Measurements from ENCODE around the gene OR2T35. TPM values are rescaled to one million over a fixed set of nuclear protein-coding genes. Genes with fewer than 3 reads are reported as not detected.

OR2T35 gene
- total RNA-seq, 1 donor from 2014 or later, result not detected

- H3K27me3 ChIP-seq (ENCODE audit: insufficient read depth, low read length), result no peaks in the 10 kb centered on the region
- H3K27ac ChIP-seq (ENCODE audit: low read depth, low read length), result no peak overlapping the region
- no peak overlapping the region for H3K4me3 ChIP-seq (ENCODE audit: insufficient read depth, low read depth, low read length)
- H2AFZ ChIP-seq (ENCODE audit: low read depth, low read length), result no peak overlapping the region
- H3K4me2 ChIP-seq (ENCODE audit: low read length), result no peak overlapping the region
- H3K36me3 ChIP-seq (ENCODE audit: insufficient read depth, low read length), result no peaks in the 10 kb centered on the region
- no peaks in the 10 kb centered on the region for H3K27me3 Mint-ChIP-seq (ENCODE audit: low read depth, unreplicated experiment)
- H3K4me1 Mint-ChIP-seq (ENCODE audit: low read depth, unreplicated experiment), result no peaks in the 10 kb centered on the region
- no peak overlapping the region for H3K27ac Mint-ChIP-seq (ENCODE audit: unreplicated experiment)
- no peaks in the 10 kb centered on the region for H3K9me3 Mint-ChIP-seq (ENCODE audit: unreplicated experiment)
- no peak for DNase-seq (ENCODE audit: low read depth)
- H3K79me2 ChIP-seq (ENCODE audit: insufficient read depth, low read length), result no peaks in the 10 kb centered on the region
- no peak overlapping the region for H3K4me3 Mint-ChIP-seq (ENCODE audit: unreplicated experiment)
- TF ChIP-seq CTCF (IDR thresholded peaks at IDR 0.05; ENCODE audit: insufficient read depth, low read depth, low read length), result no peak
- no peak for TF ChIP-seq EZH2 (IDR thresholded peaks at IDR 0.05; ENCODE audit: insufficient read depth, low read length)
- no peak for FAIRE-seq
- H3K9me3 ChIP-seq (ENCODE audit: insufficient read depth, low read depth, low read length), result peaks cover 16% of the 10 kb centered on the region
- H3K9ac ChIP-seq (ENCODE audit: low read length), result no peak overlapping the region
- H3K4me1 ChIP-seq (ENCODE audit: insufficient read depth, low read length), result no peaks in the 10 kb centered on the region
- H4K20me1 ChIP-seq (ENCODE audit: insufficient read depth, low read length), result no peaks in the 10 kb centered on the region
- H3K36me3 Mint-ChIP-seq (ENCODE audit: low read depth, unreplicated experiment), result no peaks in the 10 kb centered on the region
Measured at GRCh38 chr1:248596615-248597014, 48.5 kb downstream of the OR2T35 start.

- H2AFZ ChIP-seq (ENCODE audit: low read depth, low read length), result no peak overlapping the region
- no peaks in the 10 kb centered on the region for H4K20me1 ChIP-seq (ENCODE audit: insufficient read depth, low read length)
- no peak overlapping the region for H3K9ac ChIP-seq (ENCODE audit: low read length)
- Mint-ChIP-seq H3K4me3 (ENCODE audit: unreplicated experiment) (no peak overlapping the region), H3K27me3 (ENCODE audit: low read depth, unreplicated experiment) (no peaks in the 10 kb centered on the region), H3K4me1 (ENCODE audit: low read depth, unreplicated experiment) (no peaks in the 10 kb centered on the region), H3K36me3 (ENCODE audit: low read depth, unreplicated experiment) (no peaks in the 10 kb centered on the region), H3K27ac (ENCODE audit: unreplicated experiment) (no peak overlapping the region), H3K9me3 (ENCODE audit: unreplicated experiment) (peaks cover 2% of the 10 kb centered on the region)
- no peak for FAIRE-seq
- no peak for DNase-seq (ENCODE audit: low read depth)
- H3K9me3 ChIP-seq (ENCODE audit: insufficient read depth, low read depth, low read length), result peaks cover 15% of the 10 kb centered on the region
- no peak overlapping the region for H3K4me2 ChIP-seq (ENCODE audit: low read length)
- H3K79me2 ChIP-seq (ENCODE audit: insufficient read depth, low read length), result no peaks in the 10 kb centered on the region
- H3K27ac ChIP-seq (ENCODE audit: low read depth, low read length), result no peak overlapping the region
- H3K4me1 ChIP-seq (ENCODE audit: insufficient read depth, low read length), result no peaks in the 10 kb centered on the region
- H3K4me3 ChIP-seq (ENCODE audit: insufficient read depth, low read depth, low read length), result no peak overlapping the region
- no peak for TF ChIP-seq CTCF (IDR thresholded peaks at IDR 0.05; ENCODE audit: insufficient read depth, low read depth, low read length)
- no peak for TF ChIP-seq EZH2 (IDR thresholded peaks at IDR 0.05; ENCODE audit: insufficient read depth, low read length)
- H3K27me3 ChIP-seq (ENCODE audit: insufficient read depth, low read length), result no peaks in the 10 kb centered on the region
- H3K36me3 ChIP-seq (ENCODE audit: insufficient read depth, low read length), result no peaks in the 10 kb centered on the region
Measured at GRCh38 chr1:248593226-248593625, 51.9 kb downstream of the OR2T35 start.

- H3K4me1 ChIP-seq (ENCODE audit: insufficient read depth, low read length), result no peaks in the 10 kb centered on the region
- H3K27me3 ChIP-seq (ENCODE audit: insufficient read depth, low read length), result no peaks in the 10 kb centered on the region
- no peaks in the 10 kb centered on the region for H3K36me3 ChIP-seq (ENCODE audit: insufficient read depth, low read length)
- no peaks in the 10 kb centered on the region for H3K36me3 Mint-ChIP-seq (ENCODE audit: low read depth, unreplicated experiment)
- peaks cover 2% of the 10 kb centered on the region for H3K9me3 Mint-ChIP-seq (ENCODE audit: unreplicated experiment)
- no peaks in the 10 kb centered on the region for H3K27me3 Mint-ChIP-seq (ENCODE audit: low read depth, unreplicated experiment)
- no peak overlapping the region for H3K9ac ChIP-seq (ENCODE audit: low read length)
- no peak overlapping the region for H3K27ac ChIP-seq (ENCODE audit: low read depth, low read length)
- H3K4me3 Mint-ChIP-seq (ENCODE audit: unreplicated experiment), result no peak overlapping the region
- H2AFZ ChIP-seq (ENCODE audit: low read depth, low read length), result no peak overlapping the region
- H3K9me3 ChIP-seq (ENCODE audit: insufficient read depth, low read depth, low read length), result peaks cover 15% of the 10 kb centered on the region
- no peak for TF ChIP-seq EZH2 (IDR thresholded peaks at IDR 0.05; ENCODE audit: insufficient read depth, low read length)
- DNase-seq (ENCODE audit: low read depth) (no peak), FAIRE-seq (no peak)
- no peak overlapping the region for H3K27ac Mint-ChIP-seq (ENCODE audit: unreplicated experiment)
- H3K79me2 ChIP-seq (ENCODE audit: insufficient read depth, low read length), result no peaks in the 10 kb centered on the region
- H3K4me3 ChIP-seq (ENCODE audit: insufficient read depth, low read depth, low read length), result no peak overlapping the region
- no peaks in the 10 kb centered on the region for H3K4me1 Mint-ChIP-seq (ENCODE audit: low read depth, unreplicated experiment)
- H3K4me2 ChIP-seq (ENCODE audit: low read length), result no peak overlapping the region
- H4K20me1 ChIP-seq (ENCODE audit: insufficient read depth, low read length), result no peaks in the 10 kb centered on the region
Measured at GRCh38 chr1:248592655-248593054, 52.4 kb downstream of the OR2T35 start.
